Measurements from ENCODE around the gene RAP1B.

The RAP1B gene

GRCh38 chr12:68611094-68611805, 551 bp downstream of the RAP1B start:
- peak; percentile 9 to 18 for DNase-seq (ENCODE audit: low read depth in 1 of 2, low spot score in 1 of 2)

- no peak for DNase-seq (ENCODE audit: low read depth in 1 of 2, low spot score in 1 of 2)
These were observed 1.1 kb downstream of the RAP1B start for GRCh38 chr12:68611806-68612160.

DNA sequence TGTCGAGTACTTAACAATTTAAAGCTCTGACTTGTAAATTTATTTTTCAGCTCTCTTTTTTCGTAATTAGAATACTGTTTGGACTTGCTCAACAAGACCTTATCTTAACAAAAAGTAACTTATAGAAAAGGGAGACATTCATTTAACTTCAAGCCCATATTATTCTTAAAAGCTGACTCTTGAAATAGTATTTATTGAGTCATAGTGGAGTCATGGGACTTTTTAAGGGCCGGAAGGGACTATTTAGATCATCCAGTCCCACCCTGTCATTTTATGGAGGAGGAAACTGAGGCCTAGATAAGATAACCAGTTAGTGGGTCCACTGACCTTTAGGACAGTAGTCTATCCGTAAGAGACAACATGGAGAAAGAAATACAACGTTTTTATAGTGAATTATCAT, 1.5 kb downstream of the RAP1B start:
- DNase-seq (ENCODE audit: low read depth in 1 of 2, low spot score in 1 of 2) = no peak

DNA sequence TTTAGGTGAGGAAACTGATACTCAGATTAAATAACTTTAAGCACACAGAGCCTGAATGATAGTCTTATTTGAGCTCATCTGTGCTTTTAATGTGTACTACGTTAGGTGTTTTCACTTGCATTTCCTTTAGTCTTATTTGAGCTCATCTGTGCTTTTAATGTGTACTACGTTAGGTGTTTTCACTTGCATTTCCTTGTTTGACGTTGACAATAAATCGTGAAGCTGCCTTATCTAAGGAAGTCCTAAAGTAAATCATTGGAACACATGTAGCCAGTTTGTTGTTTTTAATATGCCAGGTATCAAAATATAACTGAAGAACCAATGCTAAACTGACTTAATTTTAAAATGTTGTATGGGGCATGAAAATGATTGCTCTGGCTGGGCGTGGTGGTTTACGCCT, 2.0 kb downstream of the RAP1B start:
- DNase-seq (ENCODE audit: low read depth in 1 of 2, low spot score in 1 of 2) = no peak

DNA sequence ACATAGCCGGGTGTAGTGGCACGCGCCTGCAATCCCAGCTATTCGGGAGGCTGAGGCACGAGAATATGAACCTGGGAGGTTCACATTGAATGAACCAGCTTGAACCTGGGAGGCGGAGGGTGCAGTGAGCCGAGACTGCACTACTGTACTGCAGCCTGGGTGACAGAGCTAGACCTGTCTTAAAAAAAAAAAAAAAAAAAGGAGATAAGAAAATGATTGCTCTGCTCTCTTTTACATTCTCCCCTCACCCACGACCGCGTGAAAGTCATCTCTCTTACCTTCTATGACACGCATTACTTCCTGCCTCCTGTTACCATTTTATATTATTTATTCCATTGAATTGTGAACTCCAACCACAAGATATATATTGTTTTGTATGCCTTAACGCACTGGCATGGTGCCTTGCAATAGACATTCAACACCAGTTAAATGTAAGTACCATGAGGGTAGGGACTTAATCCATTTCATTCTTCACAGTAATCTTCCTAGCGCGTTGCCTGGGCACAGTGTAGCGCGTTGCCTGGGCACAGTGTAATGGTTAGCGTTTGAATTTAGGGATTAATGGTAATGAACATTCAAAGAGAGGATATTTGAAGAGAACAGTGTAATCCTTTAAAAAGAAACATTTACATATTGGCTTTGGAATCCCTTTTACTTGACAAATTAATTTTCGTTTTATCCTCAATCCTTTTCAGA, 2.7 kb downstream of the RAP1B start:
- no peak for DNase-seq (ENCODE audit: low read depth in 1 of 2, low spot score in 1 of 2)

- no peak for DNase-seq (ENCODE audit: low read depth in 1 of 2, low spot score in 1 of 2)
These were observed 3.5 kb downstream of the RAP1B start for GRCh38 chr12:68614105-68614679.

- DNase-seq (ENCODE audit: low read depth in 1 of 2, low spot score in 1 of 2) = no peak
These were observed 4.1 kb downstream of the RAP1B start for GRCh38 chr12:68614769-68615168.

DNA sequence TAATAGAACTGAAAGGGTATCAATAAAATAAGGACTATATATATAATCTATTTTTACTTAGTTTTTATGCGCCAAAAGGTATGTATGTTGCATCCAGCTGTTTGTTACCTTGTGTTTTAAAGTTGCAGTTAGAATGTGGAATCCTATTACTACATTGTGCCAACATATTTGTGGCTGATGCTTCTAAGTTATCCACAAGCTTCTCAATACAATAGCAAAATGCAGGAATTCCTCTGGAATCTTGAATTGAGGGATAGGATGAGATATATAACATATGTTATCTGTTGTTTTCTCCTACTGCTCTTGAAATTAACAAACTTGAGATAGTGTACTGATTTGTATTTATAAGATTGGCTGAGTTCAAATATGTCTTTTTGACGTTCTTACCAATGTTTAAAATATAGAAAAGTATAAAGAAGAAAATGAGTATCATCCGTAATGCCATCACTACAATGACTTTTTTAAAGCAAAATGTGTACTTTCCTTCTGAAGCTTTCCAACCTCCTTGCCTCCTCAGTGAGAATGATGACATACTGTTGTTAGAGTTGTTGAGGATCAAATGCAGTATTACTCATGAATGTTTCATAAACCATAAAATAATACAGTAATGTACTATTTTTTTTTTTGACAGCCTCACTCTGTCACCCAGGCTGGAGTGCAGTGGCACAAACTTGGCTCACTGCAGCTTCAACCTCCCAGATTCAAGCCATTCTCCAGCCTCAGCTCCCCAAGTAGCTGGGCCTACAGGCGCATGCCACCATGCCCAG, 6.6 kb downstream of the RAP1B start:
- DNase-seq (ENCODE audit: low read depth in 1 of 2, low spot score in 1 of 2) = no peak

DNA sequence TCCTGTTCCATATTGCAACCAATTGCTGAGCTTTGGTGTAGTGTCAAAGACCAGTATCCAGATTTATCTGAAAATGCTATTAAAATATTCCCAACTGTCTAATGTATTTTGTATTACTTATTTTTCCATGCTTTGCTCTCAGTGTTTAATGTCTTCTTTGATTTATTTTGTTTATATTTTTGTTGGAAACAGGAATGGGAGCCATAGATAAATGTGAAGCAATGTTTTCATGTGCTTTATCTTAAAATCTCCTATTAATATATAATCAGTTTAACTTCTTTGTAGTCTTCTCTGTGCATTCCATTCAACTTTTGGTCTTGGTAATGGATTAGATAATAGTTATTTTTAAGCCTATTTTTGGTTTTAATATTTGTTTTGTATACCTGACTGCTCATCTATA, 8.8 kb downstream of the RAP1B start:
- DNase-seq (ENCODE audit: low read depth in 1 of 2, low spot score in 1 of 2) = no peak

DNA sequence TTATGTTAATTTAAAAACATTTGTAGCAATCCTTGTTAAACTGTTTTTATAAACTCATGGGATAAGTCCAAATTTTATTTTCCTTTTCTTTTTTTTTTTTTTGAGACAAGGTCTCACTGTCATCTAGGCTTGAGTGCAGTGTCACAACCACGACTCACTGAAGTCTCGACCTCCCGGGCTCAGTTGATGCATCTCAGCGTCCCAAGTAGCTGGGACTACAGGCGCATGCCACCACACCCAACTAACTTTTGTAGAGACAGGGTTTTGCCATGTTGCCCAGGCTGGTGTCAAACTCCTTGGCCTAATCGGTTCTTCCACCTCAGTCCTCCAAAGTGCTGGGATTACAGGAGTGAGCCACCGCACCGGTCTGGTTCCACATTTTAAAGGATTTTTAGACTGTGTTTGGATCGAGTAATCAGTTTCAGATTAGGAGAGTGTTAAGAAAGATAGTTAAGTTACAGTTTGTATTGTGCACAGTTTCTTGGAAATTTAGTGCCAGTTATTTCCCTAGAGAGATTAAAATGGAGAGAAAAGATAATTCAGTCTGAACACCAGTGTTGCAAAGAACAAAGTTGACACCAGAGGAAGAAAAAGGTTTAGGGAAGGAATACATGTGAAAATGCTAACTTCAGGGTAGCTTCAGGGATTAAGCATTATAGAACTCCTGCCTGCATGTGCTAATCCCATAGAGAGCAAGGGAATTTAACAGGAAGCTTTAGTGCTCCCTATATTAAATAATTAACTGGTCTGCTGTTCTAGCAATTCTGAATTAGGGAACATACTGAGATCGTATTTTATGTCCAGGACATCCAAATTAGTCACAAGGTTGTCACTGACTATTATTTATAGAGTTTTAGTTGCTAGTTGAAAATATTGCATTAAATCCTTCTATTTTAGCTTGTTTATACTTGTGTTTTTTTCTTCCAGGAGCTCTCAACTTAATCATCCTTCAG, 10.1 kb downstream of the RAP1B start:
- no peak for DNase-seq (ENCODE audit: low read depth in 1 of 2, low spot score in 1 of 2)

- DNase-seq (ENCODE audit: low read depth in 1 of 2, low spot score in 1 of 2) = no peak
These were observed 10.9 kb downstream of the RAP1B start for GRCh38 chr12:68621472-68622081.

DNA sequence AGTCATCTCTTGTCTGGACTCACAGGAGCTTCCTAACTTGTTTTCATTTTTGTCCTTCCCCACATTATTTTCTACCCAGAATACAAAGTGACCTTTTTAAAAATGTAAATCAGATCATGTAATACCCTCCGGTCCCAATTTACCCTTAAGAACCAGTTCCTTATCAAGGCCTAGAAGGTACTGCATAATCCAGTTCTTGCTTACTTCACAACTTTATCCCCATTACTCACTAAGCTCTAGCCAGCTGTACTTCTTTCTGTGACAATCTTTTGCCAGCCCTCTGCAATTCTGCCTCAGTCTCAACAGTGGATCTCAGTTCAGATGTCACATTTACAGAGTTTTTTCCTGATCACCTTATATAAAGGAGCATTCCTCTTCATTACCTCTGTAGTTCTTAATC, 11.6 kb downstream of the RAP1B start:
- no peak for DNase-seq (ENCODE audit: low read depth in 1 of 2, low spot score in 1 of 2)

DNA sequence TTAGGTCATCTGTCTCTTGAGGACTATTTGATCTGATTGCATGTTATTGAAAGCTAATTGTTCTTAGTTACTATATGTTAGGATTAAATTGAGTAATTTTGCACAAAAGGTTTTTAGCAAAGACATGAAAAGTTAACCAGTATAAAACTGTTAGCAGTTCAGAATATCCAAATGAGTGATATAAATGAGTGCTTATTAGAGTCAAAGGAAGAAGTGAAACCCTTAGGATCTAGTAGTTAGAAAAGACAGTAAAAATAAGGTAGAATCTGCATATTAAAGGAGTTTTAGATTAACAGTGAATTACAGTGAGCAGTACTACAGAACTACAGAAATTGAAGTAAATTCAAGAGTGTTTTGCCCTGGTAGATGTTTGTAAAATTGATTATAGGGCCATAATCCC, 12.4 kb downstream of the RAP1B start:
- DNase-seq (ENCODE audit: low read depth in 1 of 2, low spot score in 1 of 2) = no peak

GRCh38 chr12:68623984-68624383, 13.3 kb downstream of the RAP1B start:
- DNase-seq (ENCODE audit: low read depth in 1 of 2, low spot score in 1 of 2) = no peak

- DNase-seq (ENCODE audit: low read depth in 1 of 2, low spot score in 1 of 2) = no peak
These were observed 14.2 kb downstream of the RAP1B start for GRCh38 chr12:68624933-68625332.

GRCh38 chr12:68627673-68628319, 17.1 kb downstream of the RAP1B start:
- DNase-seq (ENCODE audit: low read depth in 1 of 2, low spot score in 1 of 2) = no peak

- no peak for DNase-seq (ENCODE audit: low read depth in 1 of 2, low spot score in 1 of 2)
These were observed 18.0 kb downstream of the RAP1B start for GRCh38 chr12:68628698-68629097.

- no peak for DNase-seq (ENCODE audit: low read depth in 1 of 2, low spot score in 1 of 2)
These were observed 19.4 kb downstream of the RAP1B start for GRCh38 chr12:68630050-68630449.

DNA sequence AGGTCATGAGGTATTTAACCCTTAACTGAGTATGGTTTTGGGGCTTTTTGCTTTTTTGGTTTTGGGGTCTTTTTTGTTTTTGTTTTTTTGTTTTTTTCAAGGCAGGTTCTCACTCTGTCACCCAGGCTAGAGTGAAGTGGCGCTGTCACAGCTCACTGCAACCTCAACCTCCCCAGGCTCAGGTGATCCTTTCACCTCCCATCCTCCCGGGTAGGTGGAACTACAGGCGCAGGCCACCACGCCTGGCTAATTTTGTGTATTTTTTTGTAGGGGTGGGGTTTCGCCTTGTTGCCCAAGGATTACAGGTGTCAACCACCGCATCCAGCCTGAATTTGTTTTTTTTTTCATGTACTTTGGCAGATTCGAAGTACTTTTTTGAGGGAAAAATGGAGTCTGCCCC, 19.9 kb downstream of the RAP1B start:
- DNase-seq (ENCODE audit: low read depth in 1 of 2, low spot score in 1 of 2) = no peak

- DNase-seq (ENCODE audit: low read depth in 1 of 2, low spot score in 1 of 2) = no peak
These were observed 20.5 kb downstream of the RAP1B start for GRCh38 chr12:68631227-68631626.

All from activated T-helper 1 cell treated with anti-CD3 and anti-CD28 coated beads, Interleukin-2, amount 50 U/mL, for 16 hours (primary cell).